ENCODE measurements around the gene MEGF6. TPM values are rescaled to one million over a fixed set of nuclear protein-coding genes. Genes with fewer than 3 reads are reported as not detected.

The MEGF6 gene
- polyA plus RNA-seq, 1 donor (not counting 4 experiments of a cell fraction or from before 2014, with no cell fraction given), result 0.24 TPM

GRCh38 chr1:3602375-3602774, 8.9 kb downstream of the MEGF6 start:
- peaks cover 6% of the 10 kb centered on the region for H3K4me1 ChIP-seq (ENCODE audit: control insufficient read depth, extremely low read depth, insufficient read depth, low read length)
- no peak overlapping the region for H3K4me3 ChIP-seq (ENCODE audit: control insufficient read depth in 2 of 3, extremely low read depth in 1 of 3, insufficient read depth in 2 of 3, low read depth in 1 of 3, low read length in 3 of 3)
- dilution Hi-C loops (cut with MboI; ENCODE audit: extremely low pct_ligation_motif_present, low sequenced_read_pairs), result no loop called here
- H3K4me2 ChIP-seq (ENCODE audit: control insufficient read depth, extremely low read depth, insufficient read depth, low read depth, low read length), result no peak overlapping the region
- DNase-seq (ENCODE audit: low read depth, low spot score) (no peak), FAIRE-seq (no peak)
- H3K79me2 ChIP-seq (ENCODE audit: control insufficient read depth, insufficient read depth, low read length), result no peaks in the 10 kb centered on the region
- H3K27ac ChIP-seq (ENCODE audit: control insufficient read depth, insufficient read depth, low read length), result no peak overlapping the region
- no peaks in the 10 kb centered on the region for H3K36me3 ChIP-seq (ENCODE audit: control insufficient read depth in 2 of 2, extremely low read depth in 1 of 2, insufficient read depth in 2 of 2, low read length in 2 of 2)
- H3K9ac ChIP-seq (ENCODE audit: control insufficient read depth, extremely low read depth, insufficient read depth, low read length), result no peak overlapping the region
- H2AFZ ChIP-seq (ENCODE audit: control insufficient read depth, low read length), result no peak overlapping the region
- no peaks in the 10 kb centered on the region for H4K20me1 ChIP-seq (ENCODE audit: control insufficient read depth, extremely low read depth, insufficient read depth, low read length)
- H3K27me3 ChIP-seq (ENCODE audit: control insufficient read depth, extremely low read depth, insufficient read depth, low read length), result no peaks in the 10 kb centered on the region
- no peaks in the 10 kb centered on the region for H3K9me3 ChIP-seq (ENCODE audit: control insufficient read depth, low read depth, low read length)
- TF ChIP-seq EZH2 (IDR thresholded peaks at IDR 0.05; ENCODE audit: low read length) (no peak), CTCF (optimal IDR thresholded peaks at IDR 0.05 in 1 of 3, IDR thresholded peaks at IDR 0.05 in 1 of 3, conservative IDR thresholded peaks at IDR 0.05 in 1 of 3; ENCODE audit: extremely low read depth in 1 of 3, insufficient read depth in 2 of 3, low read length in 3 of 3) (no peak)
- no peaks in the 10 kb centered on the region for H3K9me1 ChIP-seq (ENCODE audit: control insufficient read depth, extremely low read depth, insufficient read depth, low read length)

- Histone ChIP-seq H2AFZ (ENCODE audit: control insufficient read depth, low read length) (no peak overlapping the region), H3K9me3 (ENCODE audit: control insufficient read depth, low read depth, low read length) (no peaks in the 10 kb centered on the region), H3K4me1 (ENCODE audit: control insufficient read depth, extremely low read depth, insufficient read depth, low read length) (peaks cover 6% of the 10 kb centered on the region), H3K4me3 (ENCODE audit: control insufficient read depth in 2 of 3, extremely low read depth in 1 of 3, insufficient read depth in 2 of 3, low read depth in 1 of 3, low read length in 3 of 3) (no peak overlapping the region), H3K27me3 (ENCODE audit: control insufficient read depth, extremely low read depth, insufficient read depth, low read length) (no peaks in the 10 kb centered on the region), H3K79me2 (ENCODE audit: control insufficient read depth, insufficient read depth, low read length) (no peaks in the 10 kb centered on the region), H3K27ac (ENCODE audit: control insufficient read depth, insufficient read depth, low read length) (no peak overlapping the region), H3K36me3 (ENCODE audit: control insufficient read depth in 2 of 2, extremely low read depth in 1 of 2, insufficient read depth in 2 of 2, low read length in 2 of 2) (no peaks in the 10 kb centered on the region), H4K20me1 (ENCODE audit: control insufficient read depth, extremely low read depth, insufficient read depth, low read length) (no peaks in the 10 kb centered on the region), H3K9ac (ENCODE audit: control insufficient read depth, extremely low read depth, insufficient read depth, low read length) (no peak overlapping the region), H3K4me2 (ENCODE audit: control insufficient read depth, extremely low read depth, insufficient read depth, low read depth, low read length) (no peak overlapping the region), H3K9me1 (ENCODE audit: control insufficient read depth, extremely low read depth, insufficient read depth, low read length) (no peaks in the 10 kb centered on the region)
- no peak for DNase-seq (ENCODE audit: low read depth, low spot score)
- no peak for FAIRE-seq
- TF ChIP-seq EZH2 (IDR thresholded peaks at IDR 0.05; ENCODE audit: low read length), result no peak
- no peak for TF ChIP-seq CTCF (optimal IDR thresholded peaks at IDR 0.05 in 1 of 3, IDR thresholded peaks at IDR 0.05 in 1 of 3, conservative IDR thresholded peaks at IDR 0.05 in 1 of 3; ENCODE audit: extremely low read depth in 1 of 3, insufficient read depth in 2 of 3, low read length in 3 of 3)
- dilution Hi-C loops (cut with MboI; ENCODE audit: extremely low pct_ligation_motif_present, low sequenced_read_pairs), result no loop called here
Observed at GRCh38 chr1:3601743-3602142, 9.6 kb downstream of the MEGF6 start.
